A673 (cell line): Measurements from ENCODE around the gene LRP1-AS.
A peak's percentile ranks its signal among the peaks of the same experiment; 100 is the strongest.

Experiments
- CTCF ChIP-seq: fragments of 300-800, 200-600 bp; sonication (generic); conservative IDR thresholded peaks from 2 replicates; pipeline ENCODE4 v1.5.1; 2017; ENCODE audit warnings: low read depth, mild to moderate bottlenecking, antibody characterized with exemption, low read length, moderate library complexity, mixed read lengths
- EZH2 ChIP-seq: fragments of 200-600 bp; sonication (generic); IDR thresholded peaks from 2 replicates; pipeline ENCODE4 v1.6.1; 2017; ENCODE audit warnings: borderline replicate concordance, low read depth, mild to moderate bottlenecking, mixed read lengths, antibody characterized with exemption, low read length; ENCODE audit not compliant: poor library complexity, severe bottlenecking

GRCh38 chr12:57176139-57176477 lies 28.7 kb upstream of the LRP1-AS start:
- TF ChIP-seq CTCF (peak; percentile 13), EZH2 (no peak)
